Prostate gland (tissue), 2 donors: ENCODE measurements around the gene SUMO3. TPM values are rescaled to one million over a fixed set of nuclear protein-coding genes. Genes with fewer than 3 reads are reported as not detected.

ENCODE experiments used
- DNase-seq: peaks from one replicate; pipeline ENCODE4 v3.0.0-alpha.2; 2019; ENCODE audit warnings: low spot score
- H3K27ac ChIP-seq, 2 donors: fragments of 200-600 bp; sonication (generic); 2 replicates each; pipeline ENCODE4 v1.5.1; 2017 to 2019
- H3K27me3 ChIP-seq: fragments of 200-600 bp; sonication (generic); replicated peaks from 2 replicates; pipeline ENCODE4 v1.5.1; 2019; ENCODE audit not compliant: insufficient read depth
- H3K36me3 ChIP-seq, 2 donors: fragments of 200-600 bp; sonication (generic); 1 replicate in 1 of 2; 2 replicates in 1 of 2; pipeline versions ENCODE4 v1.5.1 to v1.8.1; 2017 to 2019
- H3K4me1 ChIP-seq: fragments of 200-600 bp; sonication (generic); replicated peaks from 2 replicates; pipeline ENCODE4 v1.5.1; 2019
- H3K4me3 ChIP-seq, 2 donors: fragments of 200-600 bp; sonication (generic); 2 replicates each; pipeline ENCODE4 v1.5.1; 2017 to 2019
- H3K9me3 ChIP-seq: fragments of 200-600 bp; sonication (generic); 2 replicates; pipeline ENCODE4 v1.5.1; 2017
- POLR2A ChIP-seq: fragments of 450-650 bp; IDR thresholded peaks from one replicate; pipeline ENCODE4 v1.6.1; 2016; ENCODE audit warnings: antibody characterized with exemption, mild to moderate bottlenecking
- POLR2AphosphoS5 ChIP-seq: sonication (generic); formaldehyde crosslinking; IDR thresholded peaks from one replicate; pipeline ENCODE4 v1.6.1; 2017; ENCODE audit warnings: antibody characterized with exemption
- WGBS: methylation state at CpG from one replicate; pipeline ENCODE4 v1.1.5; 2018; 5-methylcytosine and 5-hydroxymethylcytosine counted together
- intact Hi-C: fragments of 100-400 bp; cut with DNase I; formaldehyde crosslinking; loops from one replicate; pipeline ENCODE4 v1.14.2; 2022
- total RNA-seq, 2 donors: library from RNA; depleted of rRNA; stranded (reverse); fragments of >200 nt; gene quantifications; one replicate each; pipeline ENCODE4 v1.1.0, GENCODE V29; 2016
- TF ChIP-seq, protein P1 (sequence below), 4 experiments: fragments of 200-600 bp in 2 of 4; fragments of 450-650 bp in 2 of 4; sonication (generic) in 2 of 4; IDR thresholded peaks; 1 replicate in 3 of 4; 2 replicates in 1 of 4; pipeline ENCODE4 v1.5.1; 2016 to 2019; ENCODE audit warnings: antibody characterized with exemption in 4 of 4, mild to moderate bottlenecking in 2 of 4, moderate library complexity in 2 of 4

Gene SUMO3
- total RNA-seq, 2 donors from 2014 or later, result 78.3 to 92.2 TPM

DNA sequence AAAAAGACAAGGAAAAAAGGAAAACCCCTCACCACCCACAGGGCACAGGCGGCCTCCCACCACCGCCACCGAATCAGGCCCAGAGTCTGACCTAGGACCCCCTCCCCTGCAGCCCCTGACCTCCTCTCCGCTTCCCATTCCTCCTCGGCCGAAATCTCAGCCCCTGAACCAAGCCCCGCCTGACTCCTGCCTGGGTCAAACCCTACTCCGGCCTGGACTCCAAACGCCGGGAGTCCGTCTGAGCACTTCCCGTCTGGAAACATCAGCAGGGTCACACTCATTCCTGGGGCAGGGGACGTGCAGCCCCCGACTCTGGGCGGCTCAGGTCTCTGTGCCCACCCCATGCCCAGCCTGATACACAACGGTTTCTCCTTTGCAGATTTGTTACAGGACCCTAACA, 26.4 kb upstream of the SUMO3 start:
- no peak overlapping the region for H3K27ac ChIP-seq
- H3K4me1 ChIP-seq, result peaks cover 14% of the 10 kb centered on the region
- H3K4me3 ChIP-seq, result no peak overlapping the region
- no peaks in the 10 kb centered on the region for H3K9me3 ChIP-seq
- 82% methylated on average over 16 of the region's 16 CpGs for WGBS
- TF ChIP-seq POLR2A (no peak), POLR2AphosphoS5 (no peak)
- TF ChIP-seq, protein P1, sequence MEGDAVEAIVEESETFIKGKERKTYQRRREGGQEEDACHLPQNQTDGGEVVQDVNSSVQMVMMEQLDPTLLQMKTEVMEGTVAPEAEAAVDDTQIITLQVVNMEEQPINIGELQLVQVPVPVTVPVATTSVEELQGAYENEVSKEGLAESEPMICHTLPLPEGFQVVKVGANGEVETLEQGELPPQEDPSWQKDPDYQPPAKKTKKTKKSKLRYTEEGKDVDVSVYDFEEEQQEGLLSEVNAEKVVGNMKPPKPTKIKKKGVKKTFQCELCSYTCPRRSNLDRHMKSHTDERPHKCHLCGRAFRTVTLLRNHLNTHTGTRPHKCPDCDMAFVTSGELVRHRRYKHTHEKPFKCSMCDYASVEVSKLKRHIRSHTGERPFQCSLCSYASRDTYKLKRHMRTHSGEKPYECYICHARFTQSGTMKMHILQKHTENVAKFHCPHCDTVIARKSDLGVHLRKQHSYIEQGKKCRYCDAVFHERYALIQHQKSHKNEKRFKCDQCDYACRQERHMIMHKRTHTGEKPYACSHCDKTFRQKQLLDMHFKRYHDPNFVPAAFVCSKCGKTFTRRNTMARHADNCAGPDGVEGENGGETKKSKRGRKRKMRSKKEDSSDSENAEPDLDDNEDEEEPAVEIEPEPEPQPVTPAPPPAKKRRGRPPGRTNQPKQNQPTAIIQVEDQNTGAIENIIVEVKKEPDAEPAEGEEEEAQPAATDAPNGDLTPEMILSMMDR (IDR thresholded peaks at IDR 0.05), result no peak
- H3K27me3 ChIP-seq, result no peaks in the 10 kb centered on the region
- intact Hi-C loops, result no loop called here
- H3K36me3 ChIP-seq, result no peaks in the 10 kb centered on the region
- DNase-seq, result no peak

DNA sequence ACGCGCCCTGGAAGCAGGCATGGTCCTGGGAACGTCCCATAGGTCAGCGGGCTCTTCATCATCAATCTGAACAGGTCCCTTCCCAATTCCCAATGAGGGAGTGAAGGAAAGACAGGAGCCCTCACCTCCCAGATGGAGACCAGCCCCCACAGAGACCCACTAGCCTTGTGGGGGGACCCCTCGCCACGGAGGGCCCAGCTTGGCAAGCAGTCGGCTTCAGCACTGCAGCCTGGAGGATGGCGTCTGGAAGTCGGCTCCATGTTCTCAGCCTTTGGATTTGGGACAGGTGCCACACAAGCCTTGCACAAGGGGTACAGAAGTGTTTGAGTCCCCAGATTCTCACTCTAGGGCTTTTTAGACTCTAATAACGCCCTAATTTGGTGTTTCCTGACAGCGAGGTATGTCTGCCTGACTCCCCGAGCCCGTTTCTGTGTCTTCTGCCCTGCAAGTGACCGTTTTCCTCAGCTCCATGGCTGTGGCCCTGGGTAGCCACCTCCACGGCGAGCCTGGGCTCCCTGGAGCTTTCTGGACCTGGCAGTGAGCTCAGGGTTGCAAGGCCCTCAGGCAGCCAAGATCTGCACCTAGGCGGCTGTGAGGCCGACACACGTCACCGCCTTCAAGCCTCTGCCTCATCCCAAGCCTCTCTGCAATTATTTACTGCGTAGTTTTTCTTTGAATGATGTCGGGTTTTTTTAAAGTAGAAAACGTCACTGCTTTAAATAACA, 25.0 kb upstream of the SUMO3 start:
- no peak overlapping the region for H3K4me3 ChIP-seq
- no peaks in the 10 kb centered on the region for H3K27me3 ChIP-seq
- no peak for DNase-seq
- no peak overlapping the region for H3K27ac ChIP-seq
- 79% methylated on average over 23 of the region's 23 CpGs for WGBS
- TF ChIP-seq POLR2A (no peak), POLR2AphosphoS5 (no peak)
- TF ChIP-seq, protein P1 (IDR thresholded peaks at IDR 0.05), result no peak
- H3K9me3 ChIP-seq, result no peaks in the 10 kb centered on the region
- no peaks in the 10 kb centered on the region for H3K36me3 ChIP-seq
- intact Hi-C loops, result no loop called here
- H3K4me1 ChIP-seq, result peaks cover 14% of the 10 kb centered on the region

DNA sequence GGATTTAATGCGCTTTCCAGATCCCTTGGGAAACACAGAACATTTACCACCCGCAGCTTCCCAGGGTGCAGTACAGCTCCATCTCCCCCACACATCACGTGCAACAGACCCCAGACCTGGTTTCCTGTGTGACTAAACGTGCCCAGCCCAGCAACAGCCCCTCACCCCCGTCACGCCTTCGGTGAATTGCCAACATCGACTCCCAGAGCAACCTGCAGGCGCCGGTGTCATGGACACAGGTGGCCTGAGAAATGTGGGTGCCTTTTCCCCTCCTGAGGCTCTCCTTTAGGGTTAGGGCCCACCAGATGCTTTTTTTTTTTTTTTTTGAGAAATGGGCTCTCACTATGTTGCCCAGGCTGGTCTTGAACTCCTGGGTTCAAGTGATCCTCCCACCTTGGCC, 24.2 kb upstream of the SUMO3 start:
- Histone ChIP-seq H3K36me3 (no peaks in the 10 kb centered on the region), H3K9me3 (no peaks in the 10 kb centered on the region), H3K4me1 (peaks cover 14% of the 10 kb centered on the region), H3K4me3 (no peak overlapping the region), H3K27me3 (no peaks in the 10 kb centered on the region), H3K27ac (no peak overlapping the region)
- DNase-seq, result no peak
- TF ChIP-seq POLR2AphosphoS5 (no peak), POLR2A (no peak)
- intact Hi-C loops, result no loop called here
- 84% methylated on average over 10 of the region's 10 CpGs for WGBS

DNA sequence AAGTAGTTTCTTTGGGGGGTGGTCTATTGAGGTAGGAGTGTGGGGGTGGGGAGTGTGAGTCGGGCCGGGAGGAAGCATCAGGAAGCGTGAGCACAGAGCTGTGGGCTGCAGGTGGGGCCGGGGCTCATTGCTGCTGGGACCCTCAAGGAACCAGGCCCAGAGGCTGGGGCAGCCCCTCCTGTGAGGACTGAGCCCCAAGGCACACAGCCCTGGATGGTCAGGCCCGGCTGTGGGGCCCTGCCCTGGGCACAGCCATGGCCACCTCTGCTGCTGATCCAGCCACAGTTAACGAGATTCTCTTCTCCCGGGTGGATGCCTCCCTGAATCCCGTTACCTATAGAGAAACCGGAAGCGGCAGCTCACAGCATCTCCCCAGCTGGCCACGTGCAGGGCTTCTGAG, 22.9 kb upstream of the SUMO3 start:
- H3K9me3 ChIP-seq, result no peaks in the 10 kb centered on the region
- H3K27ac ChIP-seq, result no peak overlapping the region
- no peaks in the 10 kb centered on the region for H3K36me3 ChIP-seq
- peaks cover 3% of the 10 kb centered on the region for H3K4me1 ChIP-seq
- no peak overlapping the region for H3K4me3 ChIP-seq
- intact Hi-C loops, result no loop called here
- DNase-seq, result no peak
- TF ChIP-seq POLR2AphosphoS5, result no peak
- TF ChIP-seq POLR2A, result no peak
- TF ChIP-seq, protein P1 (IDR thresholded peaks at IDR 0.05), result no peak
- no peaks in the 10 kb centered on the region for H3K27me3 ChIP-seq
- 67% methylated on average over 11 of the region's 11 CpGs for WGBS

DNA sequence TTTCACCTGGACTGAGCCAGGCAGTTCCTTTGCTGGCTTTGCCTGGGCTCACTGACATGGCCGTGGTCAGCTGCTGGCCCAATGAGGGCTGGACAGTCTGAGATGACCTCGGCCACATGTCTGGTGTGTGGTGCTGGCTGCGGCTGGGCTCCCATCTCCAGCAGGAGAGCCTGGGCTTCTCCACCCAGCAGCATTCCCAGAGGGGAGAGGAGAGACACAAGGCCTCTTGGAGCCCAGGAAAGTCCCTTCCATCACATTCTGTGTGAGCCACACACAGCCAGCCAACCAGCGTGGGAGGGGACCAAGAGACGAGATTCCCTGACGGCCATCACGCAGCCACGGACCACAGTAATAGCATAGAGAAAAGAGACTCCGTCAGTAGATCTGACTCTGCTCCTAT, 21.1 kb upstream of the SUMO3 start:
- no peaks in the 10 kb centered on the region for H3K9me3 ChIP-seq
- no peak for DNase-seq
- no peaks in the 10 kb centered on the region for H3K4me1 ChIP-seq
- TF ChIP-seq, protein P1 (IDR thresholded peaks at IDR 0.05), result no peak
- TF ChIP-seq POLR2A (no peak), POLR2AphosphoS5 (no peak)
- H3K27ac ChIP-seq, result no peak overlapping the region
- no peaks in the 10 kb centered on the region for H3K36me3 ChIP-seq
- no peaks in the 10 kb centered on the region for H3K27me3 ChIP-seq
- H3K4me3 ChIP-seq, result no peak overlapping the region
- WGBS, result 95% methylated on average over 8 of the region's 9 CpGs
- intact Hi-C loops, result no loop called here
